Ectodermal cell (in vitro differentiated cells): ENCODE data around the gene EXOC3L2.
"Not testable (repeated sequence)": the region's sequence is repeated elsewhere in the genome, so short reads cannot be mapped to it uniquely, and the experiment has no call there.

ENCODE experiments used
- H3K27ac ChIP-seq: 2 replicates; pipeline ENCODE4 v1.7.0; 2013; ENCODE audit warnings: mild to moderate bottlenecking, low read depth, low read length; ENCODE audit not compliant: insufficient read depth, poor library complexity, severe bottlenecking
- H3K27me3 ChIP-seq: 2 replicates; pipeline ENCODE4 v1.7.0; 2013; ENCODE audit warnings: mild to moderate bottlenecking, low read length; ENCODE audit not compliant: insufficient read depth, control insufficient read depth, poor library complexity, severe bottlenecking
- H3K36me3 ChIP-seq: one replicate; pipeline ENCODE4 v1.7.0; 2013; ENCODE audit warnings: low read length; ENCODE audit not compliant: control insufficient read depth, insufficient read depth
- H3K4me1 ChIP-seq: one replicate; pipeline ENCODE4 v1.7.0; 2013; ENCODE audit warnings: low read length; ENCODE audit not compliant: control insufficient read depth, insufficient read depth
- H3K4me3 ChIP-seq: 2 replicates; pipeline ENCODE4 v1.7.0; 2013; ENCODE audit warnings: low read depth, low read length, control low read depth; ENCODE audit not compliant: insufficient read depth
- H3K9me3 ChIP-seq: 2 replicates; pipeline ENCODE4 v1.7.0; 2013; ENCODE audit warnings: mild to moderate bottlenecking, low read length, moderate library complexity; ENCODE audit not compliant: control insufficient read depth
- WGBS, 2 experiments: methylation state at CpG; one replicate each; pipeline ENCODE4 v1.1.7; 2013; ENCODE audit warnings: missing lambda C conversion rate in 2 of 2; 5-methylcytosine and 5-hydroxymethylcytosine counted together

Gene EXOC3L2

GRCh38 chr19:45247136-45247535 is 1.9 kb upstream of the EXOC3L2 start:
- no peak overlapping the region for H3K4me3 ChIP-seq
- 88 to 96% methylated on average over 8 of the region's 8 CpGs for WGBS, 2 experiments
- peaks cover 18% of the 10 kb centered on the region for H3K27me3 ChIP-seq
- no peak overlapping the region for H3K27ac ChIP-seq
- H3K4me1 ChIP-seq = peaks cover 10% of the 10 kb centered on the region
- H3K36me3 ChIP-seq = no peaks in the 10 kb centered on the region
- H3K9me3 ChIP-seq = no peaks in the 10 kb centered on the region

GRCh38 chr19:45245826-45246225 is 619 bp upstream of the EXOC3L2 start:
- WGBS, 2 experiments = 87 to 88% methylated on average over 4 of the region's 4 CpGs
- no peaks in the 10 kb centered on the region for H3K9me3 ChIP-seq
- H3K27ac ChIP-seq = no peak overlapping the region
- no peak overlapping the region for H3K4me3 ChIP-seq
- H3K36me3 ChIP-seq = no peaks in the 10 kb centered on the region
- H3K4me1 ChIP-seq = peaks cover 7% of the 10 kb centered on the region
- H3K27me3 ChIP-seq = peaks cover 18% of the 10 kb centered on the region

GRCh38 chr19:45244133-45244794 is 943 bp downstream of the EXOC3L2 start:
- WGBS, 2 experiments = 71 to 75% methylated on average over 15 of the region's 15 CpGs
- no peaks in the 10 kb centered on the region for H3K4me1 ChIP-seq
- no peak overlapping the region for H3K27ac ChIP-seq
- peaks cover 3% of the 10 kb centered on the region for H3K27me3 ChIP-seq
- no peak overlapping the region for H3K4me3 ChIP-seq
- no peaks in the 10 kb centered on the region for H3K9me3 ChIP-seq
- no peaks in the 10 kb centered on the region for H3K36me3 ChIP-seq

- no peak overlapping the region for H3K27ac ChIP-seq
- H3K36me3 ChIP-seq = no peaks in the 10 kb centered on the region
- H3K4me3 ChIP-seq = no peak overlapping the region
- H3K9me3 ChIP-seq = no peaks in the 10 kb centered on the region
- no peaks in the 10 kb centered on the region for H3K27me3 ChIP-seq
- 87 to 91% methylated on average over 13 of the region's 13 CpGs for WGBS, 2 experiments
- no peaks in the 10 kb centered on the region for H3K4me1 ChIP-seq
Observed at GRCh38 chr19:45243144-45243732, 2.0 kb downstream of the EXOC3L2 start.

DNA sequence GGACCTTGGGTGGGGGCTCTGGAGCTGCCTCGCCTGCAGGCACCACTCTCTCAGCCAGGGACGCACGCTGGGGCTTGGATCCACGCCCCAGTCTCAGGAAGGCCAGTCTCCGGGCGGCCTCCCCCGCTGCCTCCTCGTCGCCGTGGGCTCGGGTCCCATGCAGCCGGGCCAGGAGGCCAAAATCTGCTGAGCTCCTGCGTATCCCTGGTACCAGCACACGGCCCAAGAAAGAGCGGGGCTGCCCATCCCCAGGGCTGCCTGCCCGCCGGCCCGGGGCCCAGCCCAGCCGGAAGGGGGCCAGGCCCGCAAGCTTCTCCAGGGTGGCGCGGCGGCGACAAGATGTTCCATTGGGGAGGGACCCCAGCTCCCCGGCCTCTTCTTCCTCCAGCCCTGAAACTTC is 6.7 kb downstream of the EXOC3L2 start:
- Histone ChIP-seq H3K27ac (no peak overlapping the region), H3K9me3 (no peaks in the 10 kb centered on the region), H3K4me3 (no peak overlapping the region), H3K27me3 (no peaks in the 10 kb centered on the region), H3K36me3 (no peaks in the 10 kb centered on the region), H3K4me1 (peaks cover 4% of the 10 kb centered on the region)
- 91% methylated on average over 25 of the region's 25 CpGs for WGBS, 2 experiments

DNA sequence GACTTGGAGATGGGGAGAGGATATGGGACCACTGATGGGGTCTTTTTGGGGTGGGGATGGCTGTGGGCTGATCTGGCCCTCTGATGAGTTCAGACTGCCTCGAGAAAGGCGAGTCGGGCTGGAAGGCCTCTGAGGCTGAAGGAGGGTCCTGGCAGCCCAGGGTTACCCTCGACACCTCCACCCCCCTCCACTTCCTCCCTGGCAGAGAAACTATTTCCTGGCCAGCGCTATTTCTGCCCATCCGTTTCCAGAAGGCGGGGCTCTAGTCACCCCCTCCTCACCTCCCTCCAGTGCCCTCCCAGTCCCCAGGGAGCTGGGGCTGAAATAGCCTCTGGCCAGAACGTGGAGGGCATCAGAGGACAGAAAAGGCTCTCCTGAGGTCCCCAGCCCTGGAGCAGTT is 9.7 kb downstream of the EXOC3L2 start:
- no peaks in the 10 kb centered on the region for H3K36me3 ChIP-seq
- H3K4me3 ChIP-seq = no peak overlapping the region
- H3K27me3 ChIP-seq = no peaks in the 10 kb centered on the region
- no peaks in the 10 kb centered on the region for H3K9me3 ChIP-seq
- WGBS, 2 experiments = 52 to 55% methylated on average over 8 of the region's 8 CpGs
- no peak overlapping the region for H3K27ac ChIP-seq
- peaks cover 4% of the 10 kb centered on the region for H3K4me1 ChIP-seq

DNA sequence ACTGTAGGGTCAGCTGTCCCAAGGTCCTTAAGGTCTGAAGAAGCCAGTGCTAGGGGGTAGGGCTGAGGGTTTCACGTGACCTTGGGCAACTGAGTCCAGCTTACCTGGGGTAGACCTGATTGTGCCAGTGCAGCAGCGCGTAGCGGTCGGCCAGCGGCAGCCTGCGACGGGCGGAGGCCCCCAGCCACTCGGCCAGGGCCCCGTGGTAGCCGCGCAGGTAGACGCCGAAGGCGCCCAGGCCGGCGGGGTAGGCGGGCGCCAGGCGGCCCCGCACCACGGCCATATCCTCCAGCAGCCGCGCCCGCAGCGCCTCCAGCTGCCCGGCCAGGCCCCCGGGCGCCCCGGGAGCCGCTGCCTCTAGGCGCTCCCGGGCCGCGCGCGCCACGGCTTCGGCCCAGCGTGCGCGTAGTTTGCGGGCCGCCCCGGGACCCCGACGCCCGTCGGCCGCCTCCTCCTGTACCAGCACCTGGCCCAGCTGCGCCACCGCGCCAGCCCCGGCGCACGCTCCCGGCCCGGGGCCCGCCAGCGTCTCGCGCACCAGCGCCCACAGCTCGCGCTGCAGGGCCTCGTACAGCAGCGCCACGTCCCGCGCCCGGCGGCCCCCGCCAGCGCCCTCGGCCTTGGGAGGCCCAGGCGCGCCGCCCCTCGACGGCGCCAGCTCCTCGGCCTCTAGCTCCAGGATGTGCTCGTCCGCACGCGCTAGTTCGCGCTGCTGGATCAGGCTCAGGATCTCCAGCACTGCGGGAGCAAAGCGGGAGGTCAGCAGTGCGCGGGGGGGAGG is 10.9 kb downstream of the EXOC3L2 start:
- Histone ChIP-seq H3K36me3 (no peaks in the 10 kb centered on the region), H3K9me3 (no peaks in the 10 kb centered on the region), H3K27me3 (no peaks in the 10 kb centered on the region), H3K27ac (no peak overlapping the region), H3K4me3 (no peak overlapping the region), H3K4me1 (peaks cover 4% of the 10 kb centered on the region)
- WGBS, 2 experiments = 91 to 92% methylated on average over 93 of the region's 93 CpGs

DNA sequence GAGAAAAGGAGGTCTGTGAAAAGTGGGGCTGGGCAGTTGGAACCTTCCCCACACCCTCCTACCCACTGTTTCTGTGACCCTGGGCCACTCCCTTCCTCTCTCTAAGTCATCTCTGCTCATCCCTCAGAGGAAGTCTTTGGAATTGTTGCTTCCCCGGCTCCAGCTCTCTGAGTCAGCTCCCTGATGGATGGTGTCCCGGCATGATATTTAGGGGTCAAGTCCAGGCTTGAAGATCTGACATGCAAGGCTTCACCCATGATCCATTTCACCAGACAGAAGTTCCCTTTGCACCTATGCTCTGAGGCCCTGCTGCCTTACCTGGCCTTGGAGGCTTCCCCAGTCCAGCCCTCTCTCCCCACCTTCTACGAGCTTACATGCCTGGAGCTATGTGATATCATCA is 13.3 kb downstream of the EXOC3L2 start:
- Histone ChIP-seq H3K27ac (no peak overlapping the region), H3K9me3 (no peaks in the 10 kb centered on the region), H3K27me3 (no peaks in the 10 kb centered on the region), H3K4me1 (peaks cover 4% of the 10 kb centered on the region), H3K36me3 (no peaks in the 10 kb centered on the region), H3K4me3 (no peak overlapping the region)
- WGBS, 2 experiments = 90 to 91% methylated on average over 3 of the region's 3 CpGs

- not testable (repeated sequence) for H3K4me3 ChIP-seq, H3K27ac ChIP-seq, H3K4me1 ChIP-seq, H3K9me3 ChIP-seq, H3K27me3 ChIP-seq, H3K36me3 ChIP-seq
- WGBS, 2 experiments = no CpG with 5 or more reads among the region's 2 CpGs
Observed at GRCh38 chr19:45229056-45229455, 16.2 kb downstream of the EXOC3L2 start.

GRCh38 chr19:45224645-45225044 is 20.6 kb downstream of the EXOC3L2 start:
- Histone ChIP-seq H3K27ac (no peak overlapping the region), H3K4me3 (no peak overlapping the region), H3K27me3 (no peaks in the 10 kb centered on the region), H3K4me1 (no peaks in the 10 kb centered on the region), H3K36me3 (no peaks in the 10 kb centered on the region), H3K9me3 (no peaks in the 10 kb centered on the region)
- 83 to 89% methylated on average over 11 of the region's 11 CpGs for WGBS, 2 experiments
